H1 (cell line): ENCODE data around the gene DCTN1. TPM values are rescaled to one million over a fixed set of nuclear protein-coding genes. Genes with fewer than 3 reads are reported as not detected.

Source experiments
- CTCF ChIA-PET: fragments of 300-600 bp; sonication (Branson Sonifier 250); formaldehyde crosslinking; loops from one replicate; lab custom pipeline; 2021; ENCODE audit not compliant: partially characterized antibody; lab: Charles Lee
- POLR2A ChIA-PET: fragments of 300-600 bp; sonication (Branson Sonifier 250); formaldehyde crosslinking; loops from one replicate; lab custom pipeline; 2021; ENCODE audit warnings: inconsistent platforms; ENCODE audit not compliant: partially characterized antibody; lab: Charles Lee
- DNase-seq, 2 experiments: peaks; one replicate each; pipeline versions ENCODE4 v3.0.0 to v3.0.0-alpha.2; 2010 to 2022; ENCODE audit warnings: low spot score in 2 of 2, low read depth in 1 of 2, mixed read lengths in 1 of 2
- FAIRE-seq: peaks from 2 replicates; lab custom pipeline; 2011; peaks lifted over from hg19 to GRCh38; lab: Jason Lieb, UNC
- H2AFZ ChIP-seq: 2 replicates; pipeline ENCODE4 v1.8.1; 2012; ENCODE audit warnings: low read length, inconsistent platforms
- H2AK5ac ChIP-seq: 2 replicates; pipeline ENCODE4 v1.6.1; 2013; ENCODE audit warnings: low read depth, low read length
- H2BK120ac ChIP-seq: replicated peaks from 2 replicates; pipeline ENCODE3; 2013; ENCODE audit warnings: low read depth, low read length, inconsistent platforms
- H2BK12ac ChIP-seq: 2 replicates; pipeline ENCODE4 v1.6.1; 2013; ENCODE audit warnings: low read depth, low read length
- H2BK15ac ChIP-seq: 2 replicates; pipeline ENCODE4 v1.6.1; 2013; ENCODE audit warnings: low read length
- H2BK20ac ChIP-seq: 2 replicates; pipeline ENCODE4 v1.6.1; 2013; ENCODE audit warnings: low read length
- H2BK5ac ChIP-seq: 2 replicates; pipeline ENCODE4 v1.6.1; 2013; ENCODE audit warnings: low read depth, low read length
- H3K14ac ChIP-seq: 2 replicates; pipeline ENCODE4 v1.6.1; 2013; ENCODE audit warnings: inconsistent platforms; ENCODE audit not compliant: insufficient read length
- H3K18ac ChIP-seq: 2 replicates; pipeline ENCODE4 v1.6.1; 2013; ENCODE audit warnings: low read length; ENCODE audit errors: extremely low read depth
- H3K23ac ChIP-seq: 2 replicates; pipeline ENCODE4 v1.6.1; 2013; ENCODE audit warnings: inconsistent platforms; ENCODE audit not compliant: insufficient read length
- H3K23me2 ChIP-seq: 2 replicates; pipeline ENCODE4 v1.6.1; 2013; ENCODE audit warnings: low read depth, low read length
- H3K27ac ChIP-seq: 2 replicates; pipeline ENCODE4 v1.6.1; 2011; ENCODE audit warnings: low read depth, low read length, inconsistent platforms
- H3K27me3 ChIP-seq, 4 experiments: replicated peaks in 1 of 4; 1 replicate in 1 of 4; 2 replicates in 3 of 4; pipeline versions ENCODE4 v1.6.1 to v1.8.1; 2011 to 2013; ENCODE audit warnings: low read length in 3 of 4, mild to moderate bottlenecking in 3 of 4, inconsistent platforms in 2 of 4, mixed read lengths in 2 of 4, moderate library complexity in 1 of 4; ENCODE audit not compliant: control insufficient read depth in 3 of 4, insufficient read depth in 3 of 4; ENCODE audit errors: extremely low read depth in 1 of 4
- H3K36me3 ChIP-seq, 4 experiments: 2 replicates each; pipeline versions ENCODE4 v1.6.1 to v1.8.1; 2011 to 2013; ENCODE audit warnings: mild to moderate bottlenecking in 4 of 4, low read length in 3 of 4, moderate library complexity in 2 of 4, control low read depth in 1 of 4, inconsistent platforms in 1 of 4; ENCODE audit not compliant: insufficient read depth in 4 of 4, control insufficient read depth in 2 of 4
- H3K4ac ChIP-seq: replicated peaks from 2 replicates; pipeline ENCODE3; 2013; ENCODE audit warnings: low read length, low read depth, mixed read lengths, inconsistent platforms; ENCODE audit not compliant: insufficient read length
- H3K4me1 ChIP-seq, 4 experiments: replicated peaks in 1 of 4; 1 replicate in 1 of 4; 2 replicates in 3 of 4; pipeline versions ENCODE4 v1.6.1 to v1.8.1; 2011 to 2013; ENCODE audit warnings: low read length in 3 of 4, inconsistent platforms in 2 of 4, mixed read lengths in 1 of 4; ENCODE audit not compliant: insufficient read depth in 4 of 4, control insufficient read depth in 3 of 4
- H3K4me2 ChIP-seq, 2 experiments: 2 replicates each; pipeline versions ENCODE4 v1.6.1 to v1.8.1; 2011 to 2013; ENCODE audit warnings: low read depth in 2 of 2, low read length in 2 of 2, control low read depth in 1 of 2, inconsistent platforms in 1 of 2, mild to moderate bottlenecking in 1 of 2; ENCODE audit not compliant: insufficient read depth in 1 of 2
- H3K4me3 ChIP-seq, 4 experiments: fragments of 200-600, 300-600 bp in 1 of 4; sonication (generic), shearing (Covaris generic), sonication (Bioruptor Twin) in 1 of 4; 2 replicates each; pipeline versions ENCODE4 v1.5.1 to v1.8.1; 2011 to 2016; ENCODE audit warnings: low read length in 4 of 4, low read depth in 3 of 4, control low read depth in 2 of 4, inconsistent platforms in 2 of 4, mild to moderate bottlenecking in 2 of 4, mixed read lengths in 1 of 4, moderate library complexity in 1 of 4; ENCODE audit not compliant: insufficient read depth in 2 of 4; ENCODE audit errors: extremely low read depth in 1 of 4
- H3K56ac ChIP-seq: replicated peaks from 2 replicates; pipeline ENCODE3; 2013; ENCODE audit warnings: low read depth, mild to moderate bottlenecking, mixed read lengths, low read length, inconsistent platforms; ENCODE audit not compliant: insufficient read length
- H3K79me1 ChIP-seq: 2 replicates; pipeline ENCODE4 v1.6.1; 2013; ENCODE audit warnings: low read depth, low read length, control low read depth
- H3K79me2 ChIP-seq, 2 experiments: 2 replicates each; pipeline versions ENCODE4 v1.6.1 to v1.8.1; 2012 to 2013; ENCODE audit warnings: low read length in 2 of 2, mild to moderate bottlenecking in 2 of 2, inconsistent platforms in 1 of 2; ENCODE audit not compliant: insufficient read depth in 2 of 2, control insufficient read depth in 1 of 2
- H3K9ac ChIP-seq, 4 experiments: replicated peaks in 1 of 4; 1 replicate in 1 of 4; 2 replicates in 3 of 4; pipeline versions ENCODE4 v1.6.1 to v1.8.1; 2011 to 2013; ENCODE audit warnings: low read depth in 3 of 4, low read length in 3 of 4, control low read depth in 2 of 4, mild to moderate bottlenecking in 2 of 4, moderate library complexity in 2 of 4, inconsistent platforms in 1 of 4; ENCODE audit errors: extremely low read depth in 1 of 4
- H3K9me3 ChIP-seq, 2 experiments: 2 replicates each; pipeline versions ENCODE4 v1.6.1 to v1.8.1; 2012 to 2013; ENCODE audit warnings: mild to moderate bottlenecking in 2 of 2, moderate library complexity in 2 of 2, control low read depth in 1 of 2, inconsistent platforms in 1 of 2, low read depth in 1 of 2, low read length in 1 of 2, mixed read lengths in 1 of 2; ENCODE audit not compliant: insufficient read depth in 2 of 2
- H4K20me1 ChIP-seq, 2 experiments: replicated peaks in 1 of 2; 2 replicates each; pipeline versions ENCODE3 to v1.8.1; 2011 to 2013; ENCODE audit warnings: inconsistent platforms in 2 of 2, low read length in 2 of 2, mild to moderate bottlenecking in 1 of 2; ENCODE audit not compliant: insufficient read depth in 2 of 2, control insufficient read depth in 1 of 2
- H4K5ac ChIP-seq: 2 replicates; pipeline ENCODE4 v1.6.1; 2013; ENCODE audit warnings: low read length, low read depth, mixed read lengths, inconsistent platforms; ENCODE audit not compliant: insufficient read length
- H4K8ac ChIP-seq: 2 replicates; pipeline ENCODE4 v1.8.0; 2013; ENCODE audit warnings: mild to moderate bottlenecking, moderate library complexity, low read length, inconsistent platforms; ENCODE audit not compliant: insufficient read depth; ENCODE audit errors: extremely low read depth
- H4K91ac ChIP-seq: replicated peaks from 2 replicates; pipeline ENCODE3; 2013; ENCODE audit warnings: low read length, mixed read lengths, inconsistent platforms; ENCODE audit not compliant: insufficient read length
- ATF2 ChIP-seq: IDR thresholded peaks from 2 replicates; pipeline ENCODE4 v1.6.1; 2012; ENCODE audit warnings: low read length, inconsistent platforms
- BRCA1 ChIP-seq: IDR thresholded peaks from 2 replicates; pipeline ENCODE4 v1.6.1; 2012; ENCODE audit warnings: low read depth, low read length, improper control_type of control experiment
- CHD1 ChIP-seq: IDR thresholded peaks from 2 replicates; pipeline ENCODE4 v1.6.1; 2012; ENCODE audit warnings: low read depth, low read length, improper control_type of control experiment
- GTF2F1 ChIP-seq: IDR thresholded peaks from 2 replicates; pipeline ENCODE4 v1.6.1; 2012; ENCODE audit warnings: low read depth, low read length, improper control_type of control experiment, borderline replicate concordance
- JUN ChIP-seq: IDR thresholded peaks from 2 replicates; pipeline ENCODE4 v1.6.1; 2011; ENCODE audit warnings: low read depth, mild to moderate bottlenecking, improper control_type of control experiment, low read length
- RAD21 ChIP-seq, 2 experiments: IDR thresholded peaks in 1 of 2; conservative IDR thresholded peaks in 1 of 2; 2 replicates each; pipeline ENCODE4 v1.6.1; 2011; ENCODE audit warnings: low read depth in 2 of 2, low read length in 2 of 2, improper control_type of control experiment in 1 of 2, inconsistent platforms in 1 of 2, mild to moderate bottlenecking in 1 of 2, moderate library complexity in 1 of 2
- SIN3A ChIP-seq, 2 experiments: IDR thresholded peaks in 1 of 2; conservative IDR thresholded peaks in 1 of 2; 2 replicates each; pipeline ENCODE4 v1.6.1; 2011 to 2012; ENCODE audit warnings: low read length in 2 of 2, improper control_type of control experiment in 1 of 2, low read depth in 1 of 2, mild to moderate bottlenecking in 1 of 2
- SP1 ChIP-seq: IDR thresholded peaks from 2 replicates; pipeline ENCODE4 v1.6.1; 2011; ENCODE audit warnings: low read depth, low read length
- SP4 ChIP-seq: IDR thresholded peaks from 2 replicates; pipeline ENCODE4 v1.6.1; 2012; ENCODE audit warnings: low read length, inconsistent platforms
- WGBS, 2 experiments: shearing (Covaris generic) in 1 of 2; methylation state at CpG; one replicate each; pipeline versions ENCODE4 v1.1.6 to v1.1.7; 2013 to 2015; ENCODE audit warnings: low lambda C conversion rate in 2 of 2, mixed read lengths in 2 of 2, inconsistent platforms in 1 of 2, low coverage in 1 of 2, missing lambda C conversion rate in 1 of 2; ENCODE audit not compliant: insufficient replicate concordance in 2 of 2, insufficient coverage in 1 of 2, insufficient read length in 1 of 2; ENCODE audit errors: extremely low coverage in 1 of 2, missing lambda C conversion rate in 1 of 2; 5-methylcytosine and 5-hydroxymethylcytosine counted together
- polyA plus RNA-seq, 7 experiments: library from polyadenylated mRNA; depleted of rRNA in 3 of 7; stranded (reverse) in 5 of 7; unstranded in 2 of 7; fragments of >200 nt in 5 of 7; fragments of 200-250 nt in 2 of 7; gene quantifications; 1 replicate in 5 of 7; 2 replicates in 1 of 7; 4 replicates in 1 of 7; pipeline versions ENCODE4 v1.2.1 to v1.2.3, GENCODE V29; 2011 to 2013; ENCODE audit warnings: missing spikeins in 2 of 7, mixed read lengths in 2 of 7
- total RNA-seq: library from RNA; stranded (reverse); fragmentation: NEBNext Ultra II Directional; extraction: Animal tissue kit (Norgen Biotek cat#: 25700); gene quantifications from 2 replicates; pipeline ENCODE4 v1.2.1, GENCODE V29; 2021
- TF ChIP-seq, protein P1 (sequence below): IDR thresholded peaks from 2 replicates; pipeline ENCODE4 v1.6.1; 2011; ENCODE audit warnings: low read length, improper control_type of control experiment

Gene DCTN1
- total and polyA plus RNA-seq, 2 of the 8 experiments (the other 6 are each of a cell fraction or from before 2014, with no cell fraction given), result 105 to 162 TPM

- no peak overlapping the region; a peak in 1 of 4 replicates for H3K4me2 ChIP-seq
- H3K56ac ChIP-seq, result no peak overlapping the region
- TF ChIP-seq RAD21 (IDR thresholded peaks at IDR 0.05 in 1 of 2, conservative IDR thresholded peaks at IDR 0.05 in 1 of 2; ENCODE audit: low read depth in 2 of 2, low read length in 2 of 2) (no peak), SIN3A (conservative IDR thresholded peaks at IDR 0.05 in 1 of 2, IDR thresholded peaks at IDR 0.05 in 1 of 2; ENCODE audit: low read depth in 1 of 2, low read length in 2 of 2) (no peak), JUN (no peak), GTF2F1 (no peak), SP1 (no peak), CHD1 (no peak), SP4 (no peak), ATF2 (no peak), BRCA1 (no peak)
- TF ChIP-seq, protein P1, sequence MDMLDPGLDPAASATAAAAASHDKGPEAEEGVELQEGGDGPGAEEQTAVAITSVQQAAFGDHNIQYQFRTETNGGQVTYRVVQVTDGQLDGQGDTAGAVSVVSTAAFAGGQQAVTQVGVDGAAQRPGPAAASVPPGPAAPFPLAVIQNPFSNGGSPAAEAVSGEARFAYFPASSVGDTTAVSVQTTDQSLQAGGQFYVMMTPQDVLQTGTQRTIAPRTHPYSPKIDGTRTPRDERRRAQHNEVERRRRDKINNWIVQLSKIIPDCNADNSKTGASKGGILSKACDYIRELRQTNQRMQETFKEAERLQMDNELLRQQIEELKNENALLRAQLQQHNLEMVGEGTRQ, result no peak
Observed at GRCh38 chr2:74420006-74420405, 39.9 kb upstream of the DCTN1 start.

More at GRCh38 chr2:74420006-74420405, 39.9 kb upstream of the DCTN1 start:
- Histone ChIP-seq H3K36me3 (peaks cover 0 to 7% (median under 1%) of the 10 kb centered on the region in 4 experiments; a peak in 4 of 8 replicates), H4K91ac (no peak overlapping the region), H3K27ac (no peak overlapping the region), H4K5ac (no peak overlapping the region), H3K27me3 (0 out of 7 replicates have a peak, but pooled peaks cover 0 to 2% (median 0%) of the 10 kb centered on the region in 4 experiments), H3K9ac (no peak overlapping the region), H3K4me1 (peaks cover 0 to 14% (median 3%) of the 10 kb centered on the region in 4 experiments; a peak in 4 of 7 replicates), H2BK12ac (no peak overlapping the region), H2BK5ac (no peak overlapping the region), H2BK120ac (no peak overlapping the region), H3K23me2 (peaks cover 10% of the 10 kb centered on the region), H3K9me3 (no peaks in the 10 kb centered on the region), H3K23ac (no peak overlapping the region), H3K79me2 (no peaks in the 10 kb centered on the region), H4K8ac (no peak overlapping the region), H2BK15ac (no peak overlapping the region), H3K14ac (no peak overlapping the region), H2AK5ac (no peak overlapping the region), H3K18ac (no peak overlapping the region), H2BK20ac (no peak overlapping the region), H2AFZ (no peak overlapping the region), H4K20me1 (peaks cover 0 to 8% of the 10 kb centered on the region in 2 experiments), H3K79me1 (no peaks in the 10 kb centered on the region), H3K4ac (no peak overlapping the region), H3K4me3 (no peak overlapping the region)
- CTCF ChIA-PET, result no interaction called here
- FAIRE-seq (no peak), DNase-seq (no peak)
- POLR2A ChIA-PET, result interaction anchor here (3.3 to 3.5 kb wide), 2 partner anchors 16 to 35 kb away, joined by 22 to 23 read pairs; partner anchors contain the start of gene INO80B
- WGBS, 2 experiments, result 94% methylated on average over 2 of the region's 2 CpGs; no CpG with 5 or more reads in 1 of the 2 experiments
